Measurements from ENCODE around the gene NEK8.
"Not testable (repeated sequence)": the region's sequence is repeated elsewhere in the genome, so short reads cannot be mapped to it uniquely, and the experiment has no call there.

NEK8 gene

DNA sequence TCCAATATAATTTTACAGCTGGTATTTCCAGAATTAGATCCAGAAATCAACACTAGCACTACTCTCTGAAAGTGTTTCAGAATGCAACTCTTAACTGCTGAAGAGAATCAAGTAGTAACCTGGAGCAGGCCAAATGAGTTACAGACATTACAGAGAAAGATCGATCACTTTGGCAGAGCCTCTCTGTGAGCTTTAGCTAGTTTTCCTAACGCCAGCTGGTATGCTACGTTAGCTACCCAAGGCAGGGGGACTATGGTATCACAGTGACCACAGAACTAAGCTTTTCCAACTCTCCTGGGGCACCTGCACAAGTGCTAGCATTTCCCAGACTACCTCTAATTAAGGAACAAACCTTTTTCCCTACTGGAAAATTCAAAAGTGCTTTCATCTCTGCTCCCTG is 45.6 kb downstream of the NEK8 start:
- no peak for DNase-seq

DNA sequence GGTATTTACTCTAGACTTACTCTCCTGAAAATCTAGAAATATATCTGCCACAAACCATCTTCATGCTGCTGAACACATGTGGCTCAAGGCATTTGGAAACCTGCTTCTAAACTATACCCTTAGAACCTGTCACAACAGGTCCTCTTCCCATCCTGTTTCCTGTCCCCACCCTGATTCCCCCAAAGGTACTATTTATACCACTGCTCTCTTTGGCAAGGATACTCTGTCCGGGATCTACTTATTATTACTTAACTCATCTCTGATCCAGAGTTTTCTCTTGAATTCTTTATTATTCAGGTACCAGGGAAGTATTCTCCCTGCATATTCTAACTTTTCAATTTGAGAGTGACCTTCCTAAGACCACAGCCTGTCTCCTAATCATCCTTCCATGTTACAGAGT is 48.6 kb downstream of the NEK8 start:
- DNase-seq: peak; percentile 33

DNA sequence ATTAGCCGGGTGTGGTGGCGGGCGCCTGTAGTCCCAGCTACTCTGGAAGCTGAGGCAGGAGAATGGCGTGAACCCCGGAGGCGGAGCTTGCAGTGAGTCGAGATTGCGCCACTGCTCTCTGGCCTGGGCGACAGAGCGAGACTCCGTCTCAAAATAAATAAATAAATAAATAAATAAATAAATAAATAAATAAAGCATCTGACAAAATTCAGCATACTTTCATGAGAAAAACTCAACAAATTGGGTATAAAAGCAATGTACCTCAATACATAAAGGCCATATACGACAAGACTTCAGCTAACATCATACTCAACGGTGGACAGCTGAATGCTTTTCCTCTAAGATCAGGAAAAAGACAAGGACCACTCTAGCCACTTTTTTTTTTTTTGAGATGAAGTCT is 51.0 kb downstream of the NEK8 start:
- not testable (repeated sequence) for DNase-seq

DNA sequence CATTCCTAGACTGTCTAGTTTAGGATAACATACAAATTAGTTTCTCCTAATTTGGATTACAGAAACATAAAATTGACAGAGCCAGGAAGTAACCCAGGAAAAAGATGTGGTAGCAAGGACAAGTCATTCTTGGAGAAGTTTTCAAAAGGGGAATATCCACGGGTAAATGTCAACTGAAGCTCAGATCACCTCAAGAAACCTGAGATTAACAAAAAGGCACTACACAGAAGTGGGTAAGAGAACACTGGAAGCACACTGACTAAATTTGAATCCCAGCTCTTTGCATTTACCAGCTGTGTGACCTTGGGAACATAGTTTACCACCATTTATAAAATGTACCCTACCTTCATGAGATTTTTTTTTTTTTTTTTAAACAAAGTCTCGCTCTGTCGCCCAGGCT is 54.6 kb downstream of the NEK8 start:
- DNase-seq: no peak

DNA sequence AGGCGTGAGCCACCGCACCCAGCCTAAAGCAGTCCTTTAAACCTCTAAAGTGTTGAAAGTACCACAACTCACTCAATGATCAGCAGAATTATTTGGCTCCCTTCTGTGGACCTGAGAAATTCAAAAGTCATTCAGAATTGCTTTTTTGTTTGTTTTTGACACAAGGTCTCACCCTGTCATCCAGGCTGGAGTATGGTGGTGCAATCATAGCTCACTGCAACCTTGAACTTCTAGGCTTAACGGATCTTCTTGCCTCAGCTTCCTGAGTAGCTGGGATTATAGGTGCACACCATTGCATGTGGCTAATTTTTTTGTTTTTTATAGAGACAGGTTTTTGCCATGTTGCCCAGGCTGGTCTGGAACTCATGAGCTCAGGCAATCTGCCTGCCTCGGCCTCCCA is 59.5 kb downstream of the NEK8 start:
- no peak for DNase-seq

Measured in NCI-H69 (cell line).